ENCODE measurements around the gene EIF4A3.

The EIF4A3 gene

DNA sequence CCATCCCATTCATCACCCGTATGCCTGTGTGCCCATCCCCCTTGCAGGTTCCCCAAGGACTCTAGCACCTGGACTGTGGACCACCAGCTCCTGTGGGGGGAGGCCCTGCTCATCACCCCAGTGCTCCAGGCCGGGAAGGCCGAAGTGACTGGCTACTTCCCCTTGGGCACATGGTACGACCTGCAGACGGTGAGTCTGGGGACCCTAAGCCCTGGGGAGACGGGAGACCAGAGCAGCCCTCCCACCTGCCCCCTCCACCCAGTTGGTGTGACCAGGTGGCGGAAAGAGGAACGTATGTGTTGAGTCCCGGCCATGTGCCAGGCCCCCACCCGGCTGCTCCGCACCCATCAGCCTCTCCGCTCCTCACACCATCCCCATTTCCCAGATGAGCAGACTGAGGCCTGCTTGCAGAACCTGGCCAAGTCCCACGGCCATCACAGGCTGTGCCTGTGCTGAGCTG lies 30.0 kb downstream of the EIF4A3 start:
- Histone ChIP-seq H3F3A (ENCODE audit: insufficient read depth, low read length) (no peaks in the 10 kb centered on the region; the same call in 1 of the 2 replicates), H3K9ac (ENCODE audit: low read length) (no peak overlapping the region), H3K9me2 (ENCODE audit: low read depth, low read length) (no peaks in the 10 kb centered on the region), H3K27me3 (ENCODE audit: insufficient read depth, low read length) (peaks cover 12% of the 10 kb centered on the region; the same call in 1 of the 2 replicates), H3K9me3 (ENCODE audit: low read length) (peaks cover 14% of the 10 kb centered on the region), H3K27ac (ENCODE audit: low read depth, low read length, poor library complexity, severe bottlenecking) (no peak overlapping the region), H3K4me1 (ENCODE audit: insufficient read depth, low read length, severe bottlenecking) (no peaks in the 10 kb centered on the region), H3K4me3 (ENCODE audit: low read depth, low read length, poor library complexity, severe bottlenecking) (no peak overlapping the region), H4K20me1 (ENCODE audit: insufficient read depth, low read length) (no peaks in the 10 kb centered on the region), H3K4me2 (ENCODE audit: low read length) (no peak overlapping the region), H2AFZ (ENCODE audit: low read length) (no peak overlapping the region), H3K36me3 (ENCODE audit: insufficient read depth, low read length) (no peaks in the 10 kb centered on the region; the same call in 1 of the 2 replicates), H3K79me2 (ENCODE audit: insufficient read depth, low read length) (no peaks in the 10 kb centered on the region)
- TF ChIP-seq, protein P1, sequence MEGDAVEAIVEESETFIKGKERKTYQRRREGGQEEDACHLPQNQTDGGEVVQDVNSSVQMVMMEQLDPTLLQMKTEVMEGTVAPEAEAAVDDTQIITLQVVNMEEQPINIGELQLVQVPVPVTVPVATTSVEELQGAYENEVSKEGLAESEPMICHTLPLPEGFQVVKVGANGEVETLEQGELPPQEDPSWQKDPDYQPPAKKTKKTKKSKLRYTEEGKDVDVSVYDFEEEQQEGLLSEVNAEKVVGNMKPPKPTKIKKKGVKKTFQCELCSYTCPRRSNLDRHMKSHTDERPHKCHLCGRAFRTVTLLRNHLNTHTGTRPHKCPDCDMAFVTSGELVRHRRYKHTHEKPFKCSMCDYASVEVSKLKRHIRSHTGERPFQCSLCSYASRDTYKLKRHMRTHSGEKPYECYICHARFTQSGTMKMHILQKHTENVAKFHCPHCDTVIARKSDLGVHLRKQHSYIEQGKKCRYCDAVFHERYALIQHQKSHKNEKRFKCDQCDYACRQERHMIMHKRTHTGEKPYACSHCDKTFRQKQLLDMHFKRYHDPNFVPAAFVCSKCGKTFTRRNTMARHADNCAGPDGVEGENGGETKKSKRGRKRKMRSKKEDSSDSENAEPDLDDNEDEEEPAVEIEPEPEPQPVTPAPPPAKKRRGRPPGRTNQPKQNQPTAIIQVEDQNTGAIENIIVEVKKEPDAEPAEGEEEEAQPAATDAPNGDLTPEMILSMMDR (IDR thresholded peaks at IDR 0.05; ENCODE audit: low read length): no peak
- no peak for TF ChIP-seq EZH2 (IDR thresholded peaks at IDR 0.05; ENCODE audit: borderline replicate concordance, low read length)

DNA sequence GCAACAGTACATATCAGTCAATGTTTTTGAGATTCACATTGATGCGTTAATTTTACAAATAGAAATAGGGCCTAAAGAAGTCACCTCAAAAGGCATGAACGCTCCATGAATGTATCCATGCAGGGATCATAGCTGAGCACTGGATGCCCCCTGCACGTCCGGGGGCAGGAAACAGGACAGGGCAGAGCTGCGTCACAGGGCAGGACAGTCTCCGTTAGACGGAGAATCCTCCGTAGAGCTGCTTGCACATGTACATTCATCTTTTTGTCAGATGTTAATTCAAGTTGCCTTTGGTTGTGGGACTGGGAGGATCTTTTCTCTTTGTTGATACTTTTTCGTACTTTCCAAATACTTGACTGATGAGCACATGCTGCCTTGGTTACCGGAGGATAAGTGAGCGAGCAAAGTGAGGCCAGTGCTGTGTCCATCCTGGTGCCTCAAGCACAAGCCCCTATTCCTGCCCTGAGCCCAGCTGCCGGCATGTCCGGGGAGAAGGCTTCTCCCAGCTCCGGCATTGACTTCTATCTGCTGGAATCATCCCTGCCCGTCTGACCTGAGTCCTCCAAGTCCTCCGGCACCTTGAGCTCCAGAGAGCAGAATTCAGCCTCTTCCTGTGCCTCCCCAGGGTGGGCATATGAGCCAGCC lies 30.5 kb downstream of the EIF4A3 start:
- Histone ChIP-seq H3K27me3 (ENCODE audit: insufficient read depth, low read length) (peaks cover 12% of the 10 kb centered on the region; the same call in 1 of the 2 replicates), H4K20me1 (ENCODE audit: insufficient read depth, low read length) (no peaks in the 10 kb centered on the region), H3K4me3 (ENCODE audit: low read depth, low read length, poor library complexity, severe bottlenecking) (no peak overlapping the region), H3K79me2 (ENCODE audit: insufficient read depth, low read length) (no peaks in the 10 kb centered on the region), H3K9me2 (ENCODE audit: low read depth, low read length) (no peaks in the 10 kb centered on the region), H3K9me3 (ENCODE audit: low read length) (peaks cover 14% of the 10 kb centered on the region), H3K9ac (ENCODE audit: low read length) (no peak overlapping the region), H3K4me1 (ENCODE audit: insufficient read depth, low read length, severe bottlenecking) (no peaks in the 10 kb centered on the region), H2AFZ (ENCODE audit: low read length) (no peak overlapping the region), H3K36me3 (ENCODE audit: insufficient read depth, low read length) (no peaks in the 10 kb centered on the region; the same call in 1 of the 2 replicates), H3K4me2 (ENCODE audit: low read length) (no peak overlapping the region), H3K27ac (ENCODE audit: low read depth, low read length, poor library complexity, severe bottlenecking) (no peak overlapping the region), H3F3A (ENCODE audit: insufficient read depth, low read length) (no peaks in the 10 kb centered on the region; the same call in 1 of the 2 replicates)
- TF ChIP-seq, protein P1 (IDR thresholded peaks at IDR 0.05; ENCODE audit: low read length): no peak
- no peak for TF ChIP-seq EZH2 (IDR thresholded peaks at IDR 0.05; ENCODE audit: borderline replicate concordance, low read length)

DNA sequence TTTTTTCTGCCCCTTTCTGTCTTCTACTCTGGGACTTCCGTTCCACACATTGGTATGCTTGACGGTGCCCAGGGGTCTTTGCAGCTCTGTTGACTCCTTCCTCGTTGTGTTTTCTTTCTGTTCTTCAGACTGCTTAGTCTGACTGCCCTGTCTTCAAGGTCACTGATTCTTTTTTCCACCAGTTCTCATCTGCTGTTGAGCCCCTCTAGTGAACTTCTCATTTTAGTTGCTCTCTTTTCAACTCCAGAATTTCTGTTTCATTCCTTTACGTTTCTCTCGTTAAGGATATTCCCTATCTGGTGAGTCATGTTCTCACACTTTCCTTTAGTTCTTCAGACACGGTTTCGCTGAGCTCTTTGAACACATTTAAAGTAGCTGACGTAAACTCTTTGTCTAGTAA lies 31.8 kb downstream of the EIF4A3 start:
- H3K79me2 ChIP-seq (ENCODE audit: insufficient read depth, low read length): no peaks in the 10 kb centered on the region
- peaks cover 12% of the 10 kb centered on the region; the same call in 1 of the 2 replicates for H3K27me3 ChIP-seq (ENCODE audit: insufficient read depth, low read length)
- no peak overlapping the region for H3K9ac ChIP-seq (ENCODE audit: low read length)
- H3K4me2 ChIP-seq (ENCODE audit: low read length): no peak overlapping the region
- H3F3A ChIP-seq (ENCODE audit: insufficient read depth, low read length): no peaks in the 10 kb centered on the region; the same call in 1 of the 2 replicates
- H3K27ac ChIP-seq (ENCODE audit: low read depth, low read length, poor library complexity, severe bottlenecking): no peak overlapping the region
- H3K4me1 ChIP-seq (ENCODE audit: insufficient read depth, low read length, severe bottlenecking): no peaks in the 10 kb centered on the region
- peaks cover 14% of the 10 kb centered on the region for H3K9me3 ChIP-seq (ENCODE audit: low read length)
- H4K20me1 ChIP-seq (ENCODE audit: insufficient read depth, low read length): no peaks in the 10 kb centered on the region
- TF ChIP-seq, protein P1 (IDR thresholded peaks at IDR 0.05; ENCODE audit: low read length): no peak
- no peak for TF ChIP-seq EZH2 (IDR thresholded peaks at IDR 0.05; ENCODE audit: borderline replicate concordance, low read length)
- no peak overlapping the region for H3K4me3 ChIP-seq (ENCODE audit: low read depth, low read length, poor library complexity, severe bottlenecking)
- H3K36me3 ChIP-seq (ENCODE audit: insufficient read depth, low read length): no peaks in the 10 kb centered on the region; the same call in 1 of the 2 replicates
- H2AFZ ChIP-seq (ENCODE audit: low read length): no peak overlapping the region
- no peaks in the 10 kb centered on the region for H3K9me2 ChIP-seq (ENCODE audit: low read depth, low read length)

Data from OCI-LY1 (cell line).